Neural progenitor cell (in vitro differentiated cells): Measurements from ENCODE around the gene NDST1. TPM values are rescaled to one million over a fixed set of nuclear protein-coding genes. Genes with fewer than 3 reads are reported as not detected.

ENCODE experiments used
- DNase-seq: peaks from one replicate; pipeline ENCODE4 v3.0.0-alpha.2; 2016; ENCODE audit warnings: low spot score
- H2AFZ ChIP-seq: fragments of 200-600 bp; sonication (generic); replicated peaks from 2 replicates; pipeline ENCODE4 v1.6.1; 2016; ENCODE audit warnings: antibody characterized with exemption
- H3F3A ChIP-seq: fragments of 200-600 bp; sonication (generic); 2 replicates; pipeline ENCODE4 v1.6.1; 2016; ENCODE audit warnings: antibody characterized with exemption, low read depth
- H3K27ac ChIP-seq: fragments of 200-600 bp; sonication (generic); 2 replicates; pipeline ENCODE4 v1.5.1; 2016; ENCODE audit warnings: mild to moderate bottlenecking
- H3K27me3 ChIP-seq: fragments of 200-600 bp; sonication (generic); 2 replicates; pipeline ENCODE4 v1.6.1; 2016; ENCODE audit warnings: mild to moderate bottlenecking, moderate library complexity
- H3K36me3 ChIP-seq: fragments of 200-600 bp; sonication (generic); 2 replicates; pipeline ENCODE4 v1.5.1; 2016
- H3K4me1 ChIP-seq: fragments of 200-600 bp; sonication (generic); 2 replicates; pipeline ENCODE4 v1.6.1; 2016; ENCODE audit warnings: mixed run types
- H3K4me2 ChIP-seq: fragments of 200-600 bp; sonication (generic); 2 replicates; pipeline ENCODE4 v1.6.1; 2016
- H3K4me3 ChIP-seq: fragments of 200-600 bp; sonication (generic); 2 replicates; pipeline ENCODE4 v1.5.1; 2016
- H3K79me2 ChIP-seq: fragments of 200-600 bp; sonication (generic); 2 replicates; pipeline ENCODE4 v1.6.1; 2016; ENCODE audit warnings: low read depth
- H3K9ac ChIP-seq: fragments of 200-600 bp; sonication (generic); 2 replicates; pipeline ENCODE4 v1.6.1; 2016
- H3K9me3 ChIP-seq: fragments of 200-600 bp; sonication (generic); 2 replicates; pipeline ENCODE4 v1.5.1; 2016; ENCODE audit warnings: low read depth
- H4K20me1 ChIP-seq: fragments of 200-600 bp; sonication (generic); 2 replicates; pipeline ENCODE4 v1.6.1; 2016; ENCODE audit warnings: low read depth
- H3K27ac Mint-ChIP-seq: 3 replicates; pipeline ENCODE4 v1.8.0; 2021; ENCODE audit warnings: mixed read lengths
- H3K27me3 Mint-ChIP-seq: 2 replicates; pipeline ENCODE4 v1.8.0; 2022; ENCODE audit warnings: low read depth, mild to moderate bottlenecking, inconsistent platforms, moderate library complexity, mixed read lengths; ENCODE audit not compliant: insufficient read depth
- H3K36me3 Mint-ChIP-seq: 3 replicates; pipeline ENCODE4 v1.8.0; 2021; ENCODE audit warnings: mixed read lengths
- H3K4me1 Mint-ChIP-seq: 3 replicates; pipeline ENCODE4 v1.8.0; 2021; ENCODE audit warnings: mixed read lengths
- H3K4me3 Mint-ChIP-seq: 3 replicates; pipeline ENCODE4 v1.8.0; 2021; ENCODE audit warnings: mild to moderate bottlenecking, moderate library complexity, mixed read lengths
- H3K9me3 Mint-ChIP-seq: 3 replicates; pipeline ENCODE4 v1.8.0; 2020; ENCODE audit warnings: mixed read lengths
- CTCF ChIP-seq: fragments of 200-600 bp; sonication (generic); IDR thresholded peaks from 2 replicates; pipeline ENCODE4 v1.5.1; 2017; ENCODE audit warnings: antibody characterized with exemption, mild to moderate bottlenecking
- EZH2 ChIP-seq: fragments of 200-600 bp; sonication (generic); IDR thresholded peaks from 2 replicates; pipeline ENCODE4 v1.6.1; 2017; ENCODE audit warnings: antibody characterized with exemption, mild to moderate bottlenecking, moderate library complexity
- EZH2phosphoT487 ChIP-seq: fragments of 200-600 bp; sonication (generic); IDR thresholded peaks from 2 replicates; pipeline ENCODE4 v1.6.1; 2017; ENCODE audit warnings: antibody characterized with exemption
- total RNA-seq: library from RNA; depleted of rRNA; stranded (reverse); fragments of >200 nt; gene quantifications from 2 replicates; pipeline ENCODE4 v1.2.3, GENCODE V29; 2015; ENCODE audit warnings: low replicate concordance

Gene NDST1
- total RNA-seq, 1 donor from 2014 or later: 22.9 TPM

GRCh38 chr5:150575745-150576448, 68.0 kb downstream of the NDST1 start:
- no peak overlapping the region for H3K4me3 Mint-ChIP-seq
- no peak for TF ChIP-seq EZH2phosphoT487
- no peak for TF ChIP-seq CTCF
- TF ChIP-seq EZH2: no peak
- Histone ChIP-seq H3K4me2 (no peak overlapping the region), H3F3A (no peaks in the 10 kb centered on the region), H3K27ac (no peak overlapping the region), H3K36me3 (no peaks in the 10 kb centered on the region), H3K4me1 (no peaks in the 10 kb centered on the region), H3K27me3 (no peaks in the 10 kb centered on the region), H3K9ac (no peak overlapping the region), H3K9me3 (no peaks in the 10 kb centered on the region), H2AFZ (no peak overlapping the region), H3K4me3 (no peak overlapping the region), H4K20me1 (no peaks in the 10 kb centered on the region), H3K79me2 (no peaks in the 10 kb centered on the region)
- DNase-seq: no peak
- H3K36me3 Mint-ChIP-seq: no peaks in the 10 kb centered on the region
- peaks cover 7% of the 10 kb centered on the region for H3K27me3 Mint-ChIP-seq
- no peak overlapping the region for H3K27ac Mint-ChIP-seq
- no peaks in the 10 kb centered on the region for H3K4me1 Mint-ChIP-seq
- H3K9me3 Mint-ChIP-seq: no peaks in the 10 kb centered on the region

DNA sequence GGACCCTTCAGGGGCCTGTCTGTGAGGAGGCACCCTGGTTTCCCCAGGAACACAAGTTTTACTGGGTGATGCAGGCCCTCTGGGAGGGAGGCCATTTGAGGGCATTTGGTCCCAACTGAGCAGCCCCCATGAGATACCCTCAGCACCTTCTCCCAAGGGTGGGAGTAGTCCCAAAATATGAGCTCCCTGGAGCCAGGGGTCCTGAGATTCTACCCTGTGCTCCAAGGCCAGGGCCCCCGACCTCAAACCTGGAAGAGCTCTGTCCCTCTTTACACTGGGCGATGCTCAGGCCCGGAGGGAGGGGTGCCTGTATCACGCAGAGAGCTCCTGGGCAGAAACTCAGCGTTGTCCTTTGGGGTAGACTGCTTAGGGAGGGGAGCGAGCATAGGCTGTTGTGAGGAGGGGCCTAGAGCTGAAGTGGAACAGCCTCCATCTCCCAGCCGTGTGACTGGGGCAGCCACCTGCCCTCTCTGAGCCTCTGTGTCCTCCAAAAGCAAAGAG, 68.6 kb downstream of the NDST1 start:
- DNase-seq: no peak
- Mint-ChIP-seq H3K9me3 (no peaks in the 10 kb centered on the region), H3K4me1 (peaks cover under 1% of the 10 kb centered on the region), H3K27me3 (peaks cover 7% of the 10 kb centered on the region), H3K36me3 (no peaks in the 10 kb centered on the region), H3K4me3 (no peak overlapping the region), H3K27ac (no peak overlapping the region)
- H3K9ac ChIP-seq: no peak overlapping the region
- no peaks in the 10 kb centered on the region for H4K20me1 ChIP-seq
- no peaks in the 10 kb centered on the region for H3K9me3 ChIP-seq
- H3K36me3 ChIP-seq: no peaks in the 10 kb centered on the region
- H3F3A ChIP-seq: no peaks in the 10 kb centered on the region
- H3K27me3 ChIP-seq: no peaks in the 10 kb centered on the region
- H3K4me1 ChIP-seq: no peaks in the 10 kb centered on the region
- TF ChIP-seq EZH2phosphoT487: no peak
- no peak for TF ChIP-seq CTCF
- TF ChIP-seq EZH2: no peak
- H3K4me3 ChIP-seq: no peak overlapping the region
- H3K4me2 ChIP-seq: no peak overlapping the region
- H3K27ac ChIP-seq: no peak overlapping the region
- no peak overlapping the region for H2AFZ ChIP-seq
- H3K79me2 ChIP-seq: no peaks in the 10 kb centered on the region

DNA sequence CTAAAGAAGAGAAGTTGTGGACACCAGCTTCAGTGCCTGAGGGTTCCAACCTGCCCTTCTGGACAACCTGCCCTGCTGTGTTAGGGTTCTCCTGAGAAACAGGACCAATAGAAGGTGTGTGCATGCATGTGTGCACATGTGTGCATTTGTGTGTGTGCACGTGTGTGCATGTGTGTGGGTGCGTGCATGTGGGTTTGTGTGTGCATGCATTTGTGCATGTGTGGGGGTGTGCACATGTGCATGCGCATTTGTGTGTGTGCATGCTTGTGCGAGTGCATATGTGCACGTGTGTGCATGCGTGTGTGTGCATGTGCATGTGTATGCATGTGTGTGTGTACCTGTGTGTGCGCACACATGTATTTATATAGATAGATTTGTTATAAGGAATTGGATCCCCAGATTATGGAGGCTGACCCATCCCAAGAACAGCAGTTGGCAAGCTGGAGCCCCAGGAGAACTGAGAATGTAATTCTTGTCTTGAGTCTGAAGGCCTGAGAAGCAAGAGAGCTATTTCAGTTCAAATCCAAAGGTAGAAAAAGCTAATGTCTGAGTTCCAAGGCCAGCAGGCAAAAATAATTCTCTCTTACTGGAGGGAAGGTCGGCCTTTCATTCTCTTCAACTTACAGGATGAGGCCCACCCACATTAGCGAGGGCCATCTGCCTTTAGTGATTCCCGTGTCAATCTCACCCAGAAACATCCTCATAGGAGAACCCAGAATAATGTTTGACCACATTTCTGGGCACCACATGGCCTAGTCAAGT, 69.6 kb downstream of the NDST1 start:
- no peak for DNase-seq
- no peak overlapping the region for H2AFZ ChIP-seq
- H3K27me3 ChIP-seq: no peaks in the 10 kb centered on the region

More for the DNA sequence above, 69.6 kb downstream of the NDST1 start:
- TF ChIP-seq CTCF (no peak), EZH2phosphoT487 (no peak), EZH2 (no peak)
- Histone ChIP-seq H3K27ac (no peak overlapping the region), H3K4me1 (peaks cover 9% of the 10 kb centered on the region), H3K4me2 (no peak overlapping the region), H3K79me2 (no peaks in the 10 kb centered on the region), H3K9ac (no peak overlapping the region), H3K36me3 (no peaks in the 10 kb centered on the region), H3F3A (no peaks in the 10 kb centered on the region), H4K20me1 (no peaks in the 10 kb centered on the region), H3K4me3 (no peak overlapping the region), H3K9me3 (no peaks in the 10 kb centered on the region)
- no peak overlapping the region for H3K27ac Mint-ChIP-seq
- H3K9me3 Mint-ChIP-seq: no peaks in the 10 kb centered on the region
- peaks cover 7% of the 10 kb centered on the region for H3K4me1 Mint-ChIP-seq
- no peaks in the 10 kb centered on the region for H3K36me3 Mint-ChIP-seq
- no peak overlapping the region for H3K4me3 Mint-ChIP-seq
- H3K27me3 Mint-ChIP-seq: peaks cover 7% of the 10 kb centered on the region
